Activated T-helper 1 cell treated with anti-CD3 and anti-CD28 coated beads, Interleukin-12 subunit alpha, Interleukin-12 subunit beta, Interleukin-2, Interleukin-4 antibody, amounts not matched to agents 30 ng/mL and 10 ng/mL and 1 ng/mL, durations not matched to agents 14 hours and 24 hours and 36 hours (primary cell): ENCODE data around the gene TMEM144. TPM values are rescaled to one million over a fixed set of nuclear protein-coding genes. Genes with fewer than 3 reads are reported as not detected.
"Not testable (repeated sequence)": the region's sequence is repeated elsewhere in the genome, so short reads cannot be mapped to it uniquely, and the experiment has no call there.

Source experiments
- DNase-seq: peaks from one replicate; pipeline ENCODE4 v3.0.0; 2021; ENCODE audit warnings: low spot score
- H3K27ac Mint-ChIP-seq: one replicate; pipeline ENCODE4 v1.8.0; 2021; ENCODE audit warnings: mild to moderate bottlenecking, mixed read lengths
- H3K27me3 Mint-ChIP-seq: one replicate; pipeline ENCODE4 v1.8.0; 2022; ENCODE audit warnings: mild to moderate bottlenecking, moderate library complexity, mixed read lengths; ENCODE audit not compliant: insufficient read depth
- H3K36me3 Mint-ChIP-seq: one replicate; pipeline ENCODE4 v1.8.0; 2021; ENCODE audit warnings: low read depth, mixed read lengths
- H3K4me1 Mint-ChIP-seq: one replicate; pipeline ENCODE4 v1.8.0; 2021; ENCODE audit warnings: low read depth, mixed read lengths
- H3K4me3 Mint-ChIP-seq: one replicate; pipeline ENCODE4 v1.8.0; 2021; ENCODE audit warnings: mild to moderate bottlenecking, moderate library complexity, mixed read lengths
- H3K9me3 Mint-ChIP-seq: one replicate; pipeline ENCODE4 v1.8.0; 2021; ENCODE audit warnings: mixed read lengths
- intact Hi-C: fragments of 100-400 bp; cut with micrococcal nuclease; formaldehyde crosslinking; loops from one replicate; pipeline ENCODE4 v1.15.1; 2024
- total RNA-seq: library from RNA; stranded (reverse); gene quantifications from 2 replicates; pipeline ENCODE4 v1.2.3, GENCODE V29; 2022

Gene TMEM144
- total RNA-seq, 1 donor from 2014 or later = not detected

DNA sequence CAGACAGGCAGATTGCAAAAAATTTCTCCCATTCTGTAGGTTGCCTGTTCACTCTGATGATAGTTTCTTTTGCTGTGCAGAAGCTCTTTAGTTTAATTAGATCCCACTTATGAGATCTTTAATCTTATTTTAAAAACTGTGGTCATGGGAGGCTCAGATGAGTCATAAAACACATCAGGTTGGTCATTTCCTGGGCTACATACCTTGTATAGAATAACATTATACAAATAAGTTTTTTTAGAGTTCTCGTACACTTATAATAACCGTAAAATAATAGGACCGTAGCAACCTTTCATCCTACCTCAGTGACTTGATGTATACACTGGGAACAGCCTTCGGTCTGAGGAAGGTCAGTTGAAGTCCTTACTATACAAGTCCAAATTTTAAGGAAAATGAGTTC, 14.0 kb downstream of the TMEM144 start:
- H3K27me3 Mint-ChIP-seq, H3K36me3 Mint-ChIP-seq, H3K9me3 Mint-ChIP-seq, H3K4me1 Mint-ChIP-seq, H3K4me3 Mint-ChIP-seq, intact Hi-C loops, DNase-seq, H3K27ac Mint-ChIP-seq: not testable (repeated sequence)

DNA sequence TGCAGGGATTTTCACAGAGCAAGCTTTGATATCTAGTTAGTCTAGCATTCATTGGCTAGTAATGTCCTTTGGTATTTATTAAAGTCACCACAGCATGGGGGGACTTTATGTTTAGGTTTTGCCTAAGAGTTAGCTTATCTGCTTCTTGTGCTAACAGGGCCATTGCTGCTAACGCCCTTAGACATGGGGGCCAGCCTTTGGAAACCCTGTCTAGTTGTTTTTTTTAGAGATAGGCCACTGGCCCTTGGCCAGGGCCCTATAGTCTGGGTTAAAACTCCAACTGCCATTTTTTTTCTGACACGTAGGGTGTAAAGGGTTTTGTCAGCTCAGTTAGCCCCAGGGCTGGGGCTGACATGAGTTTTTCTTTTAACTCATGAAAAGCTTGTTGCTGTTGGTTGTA, 14.7 kb downstream of the TMEM144 start:
- H3K9me3 Mint-ChIP-seq, H3K36me3 Mint-ChIP-seq, intact Hi-C loops, H3K4me1 Mint-ChIP-seq, H3K27ac Mint-ChIP-seq, DNase-seq, H3K4me3 Mint-ChIP-seq, H3K27me3 Mint-ChIP-seq: not testable (repeated sequence)

DNA sequence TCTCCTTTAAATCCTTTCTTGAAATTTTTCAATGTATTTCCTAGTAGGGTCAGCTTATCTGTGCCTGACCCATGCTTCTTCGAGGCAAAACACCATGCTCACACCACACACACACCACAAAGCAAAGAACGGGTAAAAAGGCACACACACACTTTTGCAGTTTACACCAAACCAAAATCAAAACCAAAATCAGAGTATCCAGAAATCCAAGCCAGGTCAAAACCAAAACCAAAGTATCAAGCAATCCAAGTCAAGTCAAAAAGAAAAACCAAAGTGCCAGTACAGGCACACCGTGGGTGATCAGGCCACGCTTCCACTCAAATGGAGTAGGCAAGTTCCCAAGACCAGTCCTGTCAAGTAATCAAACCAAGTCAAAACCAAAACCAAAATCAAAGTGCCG, 17.6 kb downstream of the TMEM144 start:
- H3K27me3 Mint-ChIP-seq, DNase-seq, H3K4me1 Mint-ChIP-seq, intact Hi-C loops, H3K36me3 Mint-ChIP-seq, H3K9me3 Mint-ChIP-seq, H3K4me3 Mint-ChIP-seq, H3K27ac Mint-ChIP-seq: not testable (repeated sequence)

DNA sequence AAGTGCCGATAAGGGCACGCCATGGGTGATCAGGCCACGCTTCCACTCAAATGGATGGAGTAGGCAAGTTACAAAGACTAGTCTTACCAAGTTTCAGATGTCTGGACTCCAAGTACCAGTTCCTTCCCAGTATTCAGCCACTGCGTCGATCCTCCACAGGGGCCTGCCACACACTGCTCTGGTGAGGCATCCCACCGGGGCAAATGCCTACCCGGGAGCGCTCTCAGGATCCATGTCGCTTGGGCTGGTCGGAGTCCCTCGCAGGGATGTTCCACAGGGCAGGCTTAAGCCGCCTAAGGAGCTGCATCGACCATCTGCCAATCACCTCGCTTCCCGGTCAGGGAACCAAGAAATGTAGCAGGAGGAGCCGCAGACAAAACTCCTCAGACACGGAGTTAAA, 18.1 kb downstream of the TMEM144 start:
- intact Hi-C loops, H3K27ac Mint-ChIP-seq, H3K27me3 Mint-ChIP-seq, H3K4me1 Mint-ChIP-seq, H3K36me3 Mint-ChIP-seq, H3K4me3 Mint-ChIP-seq, H3K9me3 Mint-ChIP-seq, DNase-seq: not testable (repeated sequence)

DNA sequence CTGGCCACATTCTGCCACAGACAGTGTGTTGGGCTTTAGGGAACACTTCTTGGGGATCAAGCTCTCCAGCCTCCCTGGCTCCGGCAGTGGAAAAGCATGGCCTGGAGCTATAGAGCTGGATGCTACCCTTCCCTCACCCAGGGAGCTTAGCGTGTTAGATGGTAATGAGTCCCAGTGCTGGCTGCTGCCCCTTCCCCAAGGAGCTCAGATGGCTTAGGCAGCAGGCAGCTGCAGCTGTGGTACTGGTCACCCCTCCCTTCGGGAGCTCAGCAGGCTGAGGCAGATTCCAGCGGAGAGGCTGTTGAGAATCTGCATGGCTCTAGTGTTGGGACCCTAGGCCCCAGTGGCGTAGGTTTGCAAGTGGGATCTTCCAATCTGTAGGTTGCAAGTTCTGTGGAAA, 19.5 kb downstream of the TMEM144 start:
- Mint-ChIP-seq H3K27ac (no peak overlapping the region), H3K27me3 (peaks cover 2% of the 10 kb centered on the region), H3K4me3 (no peak overlapping the region), H3K9me3 (no peaks in the 10 kb centered on the region), H3K4me1 (no peaks in the 10 kb centered on the region), H3K36me3 (no peaks in the 10 kb centered on the region)
- no peak for DNase-seq
- intact Hi-C loops = no loop called here

DNA sequence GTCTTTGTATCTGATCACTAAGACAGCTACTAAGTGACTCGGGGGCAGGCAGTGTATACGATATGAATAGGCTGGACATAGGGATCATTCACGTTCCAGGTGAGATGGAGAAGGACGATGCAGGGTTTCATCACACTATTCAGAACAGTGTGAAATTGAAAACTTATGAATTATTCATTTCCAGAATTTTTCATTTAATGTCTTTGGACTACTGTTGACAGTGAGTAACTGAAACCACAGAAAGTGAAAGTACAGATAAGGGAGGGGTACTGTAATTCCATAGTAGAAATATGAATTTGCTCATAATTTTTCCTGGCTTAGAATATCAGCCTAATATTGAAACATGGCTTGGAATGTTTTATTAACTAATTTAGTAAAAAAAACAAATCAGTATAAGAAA, 24.4 kb downstream of the TMEM144 start:
- Mint-ChIP-seq H3K27ac (no peak overlapping the region), H3K4me3 (no peak overlapping the region), H3K9me3 (no peaks in the 10 kb centered on the region), H3K4me1 (no peaks in the 10 kb centered on the region), H3K36me3 (no peaks in the 10 kb centered on the region), H3K27me3 (peaks cover 4% of the 10 kb centered on the region)
- DNase-seq = no peak
- intact Hi-C loops = no loop called here

DNA sequence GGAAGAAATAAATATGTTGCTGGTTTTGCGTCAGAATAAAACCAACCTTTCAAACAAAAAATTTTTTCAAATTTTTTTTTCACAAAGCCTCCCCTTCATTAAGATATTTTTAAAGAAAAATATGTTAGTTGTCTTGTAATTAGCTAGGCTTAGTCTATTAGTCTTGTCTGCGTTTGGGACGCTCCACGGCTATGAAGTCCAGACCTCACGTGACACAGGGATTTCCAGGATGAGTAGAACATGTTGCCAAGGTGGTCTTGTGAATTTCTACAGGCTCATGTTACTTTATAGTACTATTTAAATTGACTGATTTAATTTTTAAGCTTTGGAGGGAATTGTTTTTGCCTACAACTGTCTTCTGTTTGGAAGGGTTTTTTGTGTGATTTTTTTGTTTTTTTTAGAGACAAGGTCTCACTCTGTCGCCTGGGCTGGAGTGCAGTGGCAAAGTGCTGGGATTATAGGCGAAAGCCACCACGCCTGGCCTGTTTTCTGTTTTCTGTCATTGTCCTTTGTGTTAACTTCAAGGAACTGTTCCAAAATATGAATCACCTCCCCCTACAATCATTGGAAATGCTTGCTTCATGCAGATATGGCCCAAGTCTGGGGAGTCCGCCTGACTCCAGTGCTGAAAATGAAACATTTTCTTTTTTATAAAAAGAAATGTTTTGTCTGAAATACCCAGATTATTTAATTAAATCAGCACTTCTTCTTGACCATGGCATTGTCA, 26.2 kb downstream of the TMEM144 start:
- Mint-ChIP-seq H3K4me3 (no peak overlapping the region), H3K36me3 (no peaks in the 10 kb centered on the region), H3K9me3 (no peaks in the 10 kb centered on the region), H3K27ac (no peak overlapping the region), H3K27me3 (peaks cover 6% of the 10 kb centered on the region), H3K4me1 (no peaks in the 10 kb centered on the region)
- intact Hi-C loops = no loop called here
- no peak for DNase-seq

DNA sequence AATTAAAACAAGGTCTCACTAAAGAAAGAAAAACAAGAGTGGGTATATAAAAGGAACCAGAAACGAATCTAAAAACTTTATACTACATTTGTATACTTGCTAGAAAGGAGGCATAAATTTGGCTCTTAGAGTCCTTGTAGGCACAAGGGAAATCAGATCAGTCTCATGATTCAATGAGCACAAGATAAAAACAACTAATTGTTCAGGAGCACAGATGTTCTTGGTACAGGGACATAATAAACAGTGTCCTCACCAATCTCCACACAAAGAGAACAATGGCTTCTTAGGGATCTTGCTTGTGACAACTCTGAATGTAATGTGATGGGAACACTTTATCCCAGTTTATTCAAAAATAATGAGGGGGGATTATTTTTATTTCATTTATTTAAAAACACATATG, 28.3 kb downstream of the TMEM144 start:
- no peaks in the 10 kb centered on the region for H3K4me1 Mint-ChIP-seq
- intact Hi-C loops = no loop called here
- no peaks in the 10 kb centered on the region for H3K9me3 Mint-ChIP-seq
- H3K27ac Mint-ChIP-seq = no peak overlapping the region
- H3K36me3 Mint-ChIP-seq = no peaks in the 10 kb centered on the region
- DNase-seq = no peak
- no peak overlapping the region for H3K4me3 Mint-ChIP-seq
- H3K27me3 Mint-ChIP-seq = peaks cover 11% of the 10 kb centered on the region

DNA sequence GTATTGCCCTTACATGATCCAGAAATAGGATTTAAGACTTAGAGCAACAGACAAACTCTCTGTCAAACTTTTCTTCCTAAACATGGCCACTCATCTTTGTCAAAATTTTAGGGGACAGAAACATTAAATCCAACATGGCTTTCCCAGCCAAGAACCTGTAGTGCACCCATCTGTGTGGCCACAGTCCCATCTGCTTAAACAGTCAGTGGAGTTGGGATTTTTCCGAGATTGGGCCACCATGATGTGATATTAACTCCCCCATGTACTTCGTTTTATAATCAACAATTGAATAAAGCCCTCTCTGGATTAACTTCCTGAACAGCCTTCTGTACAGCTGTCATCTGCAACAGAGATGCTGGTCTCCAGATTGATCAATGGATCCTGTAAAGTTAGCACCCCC, 28.9 kb downstream of the TMEM144 start:
- H3K27ac Mint-ChIP-seq = no peak overlapping the region
- DNase-seq = no peak
- H3K9me3 Mint-ChIP-seq = no peaks in the 10 kb centered on the region
- H3K4me1 Mint-ChIP-seq = no peaks in the 10 kb centered on the region
- H3K4me3 Mint-ChIP-seq = no peak overlapping the region
- H3K36me3 Mint-ChIP-seq = no peaks in the 10 kb centered on the region
- intact Hi-C loops = no loop called here
- H3K27me3 Mint-ChIP-seq = peaks cover 10% of the 10 kb centered on the region

DNA sequence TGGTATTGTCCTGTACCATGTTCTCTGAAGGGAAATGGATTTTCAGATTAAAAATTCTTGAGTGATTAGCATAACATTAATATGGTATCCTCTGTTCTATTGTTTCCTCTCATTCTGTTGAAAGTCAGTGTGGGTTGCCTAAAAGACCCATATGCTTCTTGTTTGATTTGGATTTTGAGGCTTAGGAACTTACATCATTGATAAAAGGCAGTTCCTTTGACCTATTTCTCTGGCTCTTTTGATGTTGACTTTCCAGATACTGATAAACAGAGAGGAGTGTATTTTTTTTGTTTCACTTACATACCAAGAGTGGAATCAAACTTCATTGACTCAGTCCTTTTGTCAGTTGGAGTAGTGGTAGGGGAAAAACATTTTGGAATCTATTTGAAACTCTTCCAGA, 32.8 kb downstream of the TMEM144 start:
- Mint-ChIP-seq H3K27me3 (peaks cover 13% of the 10 kb centered on the region), H3K27ac (no peak overlapping the region), H3K36me3 (no peaks in the 10 kb centered on the region), H3K4me3 (no peak overlapping the region), H3K9me3 (no peaks in the 10 kb centered on the region), H3K4me1 (no peaks in the 10 kb centered on the region)
- no peak for DNase-seq
- intact Hi-C loops = no loop called here

DNA sequence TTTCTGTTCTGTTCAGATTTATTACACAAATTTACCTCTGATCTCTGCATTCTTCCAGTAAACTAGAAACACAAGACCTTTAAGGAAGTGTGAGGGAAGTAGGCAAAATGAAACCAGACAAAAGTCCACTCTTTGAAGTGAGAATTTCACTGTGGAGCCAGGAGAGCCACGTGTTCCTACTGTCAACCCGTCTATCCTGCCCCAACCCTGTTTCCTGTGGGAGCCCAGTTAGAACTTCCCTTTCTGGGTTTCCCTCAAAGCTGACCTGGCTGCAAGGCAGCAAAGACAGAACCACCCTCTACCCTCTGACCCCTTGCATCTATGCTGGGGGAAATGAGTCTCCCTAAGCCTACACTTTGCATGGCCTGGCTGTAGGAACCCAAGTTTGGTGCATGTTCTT, 40.0 kb downstream of the TMEM144 start:
- Mint-ChIP-seq H3K27ac (no peak overlapping the region), H3K4me3 (no peak overlapping the region), H3K36me3 (no peaks in the 10 kb centered on the region), H3K27me3 (peaks cover 7% of the 10 kb centered on the region), H3K4me1 (peaks cover 10% of the 10 kb centered on the region), H3K9me3 (no peaks in the 10 kb centered on the region)
- DNase-seq = no peak
- intact Hi-C loops = loop anchor here (5.0 kb wide), 1 partner anchor 602 kb away; no protein-coding TSS in a partner anchor

DNA sequence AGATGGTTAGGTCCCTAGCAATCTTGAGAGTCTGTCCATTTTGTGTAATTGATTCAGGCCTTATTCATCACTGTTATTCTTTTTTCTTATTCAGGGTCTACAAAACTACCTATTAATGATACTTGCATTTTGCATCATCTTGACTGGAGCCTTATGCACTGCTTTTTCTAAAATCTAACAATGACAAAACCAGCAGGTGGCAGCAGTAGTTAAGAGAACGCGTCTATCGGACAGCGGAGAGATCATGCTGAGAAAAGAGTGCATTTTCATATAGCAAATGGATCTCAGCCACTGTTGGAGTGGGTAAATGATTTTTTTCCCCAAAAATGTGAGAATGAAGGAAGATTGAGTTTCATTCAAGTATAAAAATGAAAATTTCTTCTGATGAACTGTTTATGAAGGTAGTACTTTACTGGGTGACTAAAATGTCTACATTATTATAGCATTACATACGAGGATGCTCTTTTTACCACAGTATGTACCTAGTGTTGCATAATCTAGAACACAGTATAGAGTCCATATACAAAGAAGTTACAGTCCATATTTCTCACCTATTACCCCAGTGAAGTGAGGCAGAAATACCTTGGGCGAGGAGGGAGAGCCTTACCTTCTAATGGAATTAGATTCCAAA, 43.2 kb downstream of the TMEM144 start:
- H3K36me3 Mint-ChIP-seq = no peaks in the 10 kb centered on the region
- no peak overlapping the region for H3K4me3 Mint-ChIP-seq
- H3K27me3 Mint-ChIP-seq = peaks cover 7% of the 10 kb centered on the region
- peaks cover 10% of the 10 kb centered on the region for H3K4me1 Mint-ChIP-seq
- no peak overlapping the region for H3K27ac Mint-ChIP-seq
- intact Hi-C loops = loop anchor here (1.0 to 5.0 kb wide), 4 partner anchors 372 to 1193 kb away; no protein-coding TSS in a partner anchor
- H3K9me3 Mint-ChIP-seq = no peaks in the 10 kb centered on the region
- DNase-seq = peak; percentile 26

DNA sequence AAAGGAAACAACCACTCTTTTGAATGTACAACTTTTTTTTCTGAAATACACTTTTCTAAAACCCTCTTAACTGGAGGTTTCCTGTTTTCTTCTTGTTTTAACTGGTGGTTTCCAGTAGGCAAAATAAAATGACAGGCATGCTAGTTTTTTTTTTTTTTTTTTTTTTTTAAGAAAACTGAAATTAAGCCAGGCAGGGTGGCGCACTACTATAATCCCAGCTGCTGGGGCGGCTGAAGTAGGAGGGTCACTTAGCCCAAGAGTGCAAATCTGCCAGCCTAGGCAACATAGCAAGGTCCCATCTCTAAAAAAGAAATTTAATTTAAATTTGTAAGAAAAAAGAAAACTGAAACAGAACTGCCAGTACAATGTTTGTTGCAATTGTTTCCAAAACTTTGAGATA, 44.0 kb downstream of the TMEM144 start:
- no peaks in the 10 kb centered on the region for H3K9me3 Mint-ChIP-seq
- peaks cover 10% of the 10 kb centered on the region for H3K4me1 Mint-ChIP-seq
- no peak for DNase-seq
- H3K4me3 Mint-ChIP-seq = no peak overlapping the region
- no peak overlapping the region for H3K27ac Mint-ChIP-seq
- intact Hi-C loops = loop anchor here (2.0 to 5.0 kb wide), 2 partner anchors 61 to 598 kb away; no protein-coding TSS in a partner anchor
- H3K27me3 Mint-ChIP-seq = peaks cover 7% of the 10 kb centered on the region
- H3K36me3 Mint-ChIP-seq = no peaks in the 10 kb centered on the region
